ENCODE measurements around the gene BTBD17. TPM values are rescaled to one million over a fixed set of nuclear protein-coding genes. Genes with fewer than 3 reads are reported as not detected.

BTBD17 gene
- total RNA-seq, 4 donors from 2014 or later, result not detected

- TF ChIP-seq POLR2A (IDR thresholded peaks at IDR 0.05), result no peak
- TF ChIP-seq, protein P1, sequence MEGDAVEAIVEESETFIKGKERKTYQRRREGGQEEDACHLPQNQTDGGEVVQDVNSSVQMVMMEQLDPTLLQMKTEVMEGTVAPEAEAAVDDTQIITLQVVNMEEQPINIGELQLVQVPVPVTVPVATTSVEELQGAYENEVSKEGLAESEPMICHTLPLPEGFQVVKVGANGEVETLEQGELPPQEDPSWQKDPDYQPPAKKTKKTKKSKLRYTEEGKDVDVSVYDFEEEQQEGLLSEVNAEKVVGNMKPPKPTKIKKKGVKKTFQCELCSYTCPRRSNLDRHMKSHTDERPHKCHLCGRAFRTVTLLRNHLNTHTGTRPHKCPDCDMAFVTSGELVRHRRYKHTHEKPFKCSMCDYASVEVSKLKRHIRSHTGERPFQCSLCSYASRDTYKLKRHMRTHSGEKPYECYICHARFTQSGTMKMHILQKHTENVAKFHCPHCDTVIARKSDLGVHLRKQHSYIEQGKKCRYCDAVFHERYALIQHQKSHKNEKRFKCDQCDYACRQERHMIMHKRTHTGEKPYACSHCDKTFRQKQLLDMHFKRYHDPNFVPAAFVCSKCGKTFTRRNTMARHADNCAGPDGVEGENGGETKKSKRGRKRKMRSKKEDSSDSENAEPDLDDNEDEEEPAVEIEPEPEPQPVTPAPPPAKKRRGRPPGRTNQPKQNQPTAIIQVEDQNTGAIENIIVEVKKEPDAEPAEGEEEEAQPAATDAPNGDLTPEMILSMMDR (IDR thresholded peaks at IDR 0.05 in 4 of 5, conservative IDR thresholded peaks at IDR 0.05 in 1 of 5), result no peak
- no peaks in the 10 kb centered on the region for H3K36me3 ChIP-seq
- H3K27ac ChIP-seq, result no peak overlapping the region
- no peak for ATAC-seq
- no peak overlapping the region for H3K4me3 ChIP-seq
- H3K27me3 ChIP-seq, result no peaks in the 10 kb centered on the region
- H3K4me1 ChIP-seq, result no peaks in the 10 kb centered on the region
- in situ Hi-C loops (cut with MboI; ENCODE audit: low sequenced_read_pairs in 4 of 4) (no loop called here), intact Hi-C loops (cut with DNase I; ENCODE audit: low total_unique reads) (no loop called here)
- no peak for DNase-seq
- no peaks in the 10 kb centered on the region for H3K9me3 ChIP-seq
These were observed 44.6 kb downstream of the BTBD17 start for GRCh38 chr17:74317071-74317470.

DNA sequence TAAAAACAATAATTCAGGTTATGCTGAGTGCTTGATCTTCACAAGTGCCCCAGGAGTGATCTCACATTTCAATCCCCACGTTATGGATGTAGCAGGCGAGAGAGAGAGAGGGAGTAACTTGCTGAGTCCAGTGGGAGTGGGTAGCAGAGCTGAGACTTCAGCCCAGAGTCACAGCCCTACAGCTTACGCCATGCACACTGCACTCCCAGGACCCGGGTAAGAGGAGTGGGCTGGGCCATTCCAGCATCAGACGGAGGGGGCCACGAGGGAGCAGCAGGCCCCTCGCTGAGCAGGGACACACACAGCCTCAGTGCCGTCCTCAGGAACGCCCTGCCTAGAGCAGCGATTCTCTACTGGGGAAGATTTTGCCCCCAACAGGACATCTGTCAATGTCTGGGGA is 45.4 kb downstream of the BTBD17 start:
- no peak overlapping the region for H3K4me3 ChIP-seq
- no peak for TF ChIP-seq POLR2A (IDR thresholded peaks at IDR 0.05)
- TF ChIP-seq, protein P1 (IDR thresholded peaks at IDR 0.05 in 4 of 5, conservative IDR thresholded peaks at IDR 0.05 in 1 of 5), result no peak
- no peaks in the 10 kb centered on the region for H3K9me3 ChIP-seq
- DNase-seq (no peak), ATAC-seq (no peak)
- intact Hi-C loops (cut with DNase I; ENCODE audit: low total_unique reads), result no loop called here
- no peak overlapping the region for H3K27ac ChIP-seq
- H3K27me3 ChIP-seq, result no peaks in the 10 kb centered on the region
- in situ Hi-C loops (cut with MboI; ENCODE audit: low sequenced_read_pairs in 4 of 4), result no loop called here
- no peaks in the 10 kb centered on the region for H3K36me3 ChIP-seq
- H3K4me1 ChIP-seq, result no peaks in the 10 kb centered on the region

DNA sequence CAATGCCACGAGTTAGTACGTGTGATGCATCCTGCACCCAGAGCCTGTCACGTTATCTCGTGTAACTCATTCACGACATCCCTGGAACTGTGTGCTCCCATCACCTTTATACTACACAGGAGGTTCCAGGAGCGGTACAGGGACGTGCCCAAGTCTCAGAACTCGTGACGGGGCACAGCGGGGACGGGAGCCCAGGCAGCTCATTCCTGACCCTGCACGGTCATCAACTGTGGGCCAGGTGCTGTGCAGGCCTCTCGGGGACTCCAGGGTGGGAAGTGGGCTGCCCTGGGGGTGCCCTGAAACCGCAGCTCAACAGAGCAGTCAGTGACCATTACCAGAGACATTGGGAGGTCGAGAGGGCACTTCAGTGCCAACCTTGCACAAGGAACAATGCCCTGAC is 46.8 kb downstream of the BTBD17 start:
- Histone ChIP-seq H3K4me1 (no peaks in the 10 kb centered on the region), H3K36me3 (no peaks in the 10 kb centered on the region), H3K9me3 (no peaks in the 10 kb centered on the region), H3K4me3 (no peak overlapping the region), H3K27ac (no peak overlapping the region), H3K27me3 (no peaks in the 10 kb centered on the region)
- in situ Hi-C loops (cut with MboI; ENCODE audit: low sequenced_read_pairs in 4 of 4) (no loop called here), intact Hi-C loops (cut with DNase I; ENCODE audit: low total_unique reads) (no loop called here)
- ATAC-seq, result no peak
- no peak for TF ChIP-seq POLR2A (IDR thresholded peaks at IDR 0.05)
- TF ChIP-seq, protein P1 (IDR thresholded peaks at IDR 0.05 in 4 of 5, conservative IDR thresholded peaks at IDR 0.05 in 1 of 5), result no peak
- no peak for DNase-seq

GRCh38 chr17:74309902-74310301 is 51.8 kb downstream of the BTBD17 start:
- DNase-seq (no peak), ATAC-seq (no peak)
- in situ Hi-C loops (cut with MboI; ENCODE audit: low sequenced_read_pairs in 4 of 4), result loop anchor here in 1 of 4 donors (10.0 kb wide), 1 partner anchor 55 kb away; the partner anchor contains the start of genes BTBD17 and GPR142
- no peaks in the 10 kb centered on the region for H3K9me3 ChIP-seq
- H3K36me3 ChIP-seq, result no peaks in the 10 kb centered on the region
- no peaks in the 10 kb centered on the region for H3K27me3 ChIP-seq
- no peak overlapping the region for H3K4me3 ChIP-seq
- H3K4me1 ChIP-seq, result no peaks in the 10 kb centered on the region
- intact Hi-C loops (cut with DNase I; ENCODE audit: low total_unique reads), result no loop called here
- no peak overlapping the region for H3K27ac ChIP-seq
- TF ChIP-seq, protein P1 (IDR thresholded peaks at IDR 0.05 in 4 of 5, conservative IDR thresholded peaks at IDR 0.05 in 1 of 5), result no peak
- no peak for TF ChIP-seq POLR2A (IDR thresholded peaks at IDR 0.05)

Measured in gastrocnemius medialis (tissue), 4 donors.